NAMALWA (cell line): ENCODE data around the gene KLRG1.
A peak's percentile ranks its signal among the peaks of the same experiment; 100 is the strongest.

Source experiments
- DNase-seq: peaks from one replicate; pipeline ENCODE4 v3.0.0-alpha.2; 2015; ENCODE audit warnings: low spot score

KLRG1 gene

DNA sequence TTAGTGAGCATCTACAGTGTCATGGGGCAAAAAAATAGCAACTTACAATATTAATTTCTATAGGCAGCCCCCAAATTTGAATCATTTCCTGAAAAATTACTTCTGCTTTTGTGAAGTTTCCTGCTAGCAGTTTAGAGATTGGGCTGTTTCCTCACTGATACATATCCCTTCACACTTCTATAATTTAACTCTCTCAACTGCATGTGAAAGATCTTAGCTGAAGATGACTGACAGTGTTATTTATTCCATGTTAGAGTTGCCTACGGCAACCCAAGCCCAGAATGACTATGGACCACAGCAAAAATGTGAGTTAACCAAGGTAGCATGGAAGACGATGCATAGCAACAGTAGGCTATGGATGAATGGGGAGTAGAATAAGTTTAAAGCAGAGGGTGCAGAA is at the start of gene KLRG1:
Gene KLRG1, plus strand, starts transcription at position 134 of the 400 bp plus-strand sequence. Its CDS starts 90 bp downstream, at position 224.
- DNase-seq = no peak

DNA sequence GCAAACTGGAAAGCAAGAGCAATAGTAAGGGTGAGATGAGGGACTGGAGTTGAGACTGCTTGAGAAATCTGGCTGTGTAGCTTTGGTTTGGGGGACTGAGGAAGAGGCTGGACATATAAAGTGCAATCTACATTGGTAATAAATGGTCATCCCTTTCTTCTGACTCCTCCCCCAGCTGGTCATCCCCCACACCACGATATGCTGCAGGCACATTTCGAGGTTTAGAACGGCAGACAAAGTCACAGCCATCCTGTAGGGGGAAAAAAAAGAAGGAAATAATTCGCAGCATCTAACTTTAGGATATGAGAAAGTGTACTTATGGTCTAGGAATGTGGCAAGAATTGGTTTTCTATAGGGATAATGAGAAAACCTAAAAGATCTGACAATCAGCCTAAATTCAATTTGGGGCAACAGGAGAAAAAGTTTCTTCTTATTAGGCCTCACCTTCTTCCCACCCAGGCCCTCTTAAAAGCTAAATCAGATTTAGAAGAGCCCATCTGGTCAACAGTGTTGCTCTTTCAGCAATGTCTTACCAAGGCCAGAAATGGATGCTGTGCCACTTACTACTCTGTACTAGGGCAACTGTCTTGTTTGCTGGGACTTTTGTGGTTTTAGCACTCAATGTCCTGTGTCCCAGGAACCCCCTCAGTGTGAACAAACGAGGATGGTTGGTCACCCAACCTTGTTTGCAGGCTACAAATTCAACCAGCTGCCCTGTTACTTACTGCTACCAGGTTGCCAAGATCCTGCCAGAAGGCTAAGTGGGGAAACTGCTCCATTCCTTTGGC is 47.5 kb upstream of the KLRG1 start:
- DNase-seq = no peak

DNA sequence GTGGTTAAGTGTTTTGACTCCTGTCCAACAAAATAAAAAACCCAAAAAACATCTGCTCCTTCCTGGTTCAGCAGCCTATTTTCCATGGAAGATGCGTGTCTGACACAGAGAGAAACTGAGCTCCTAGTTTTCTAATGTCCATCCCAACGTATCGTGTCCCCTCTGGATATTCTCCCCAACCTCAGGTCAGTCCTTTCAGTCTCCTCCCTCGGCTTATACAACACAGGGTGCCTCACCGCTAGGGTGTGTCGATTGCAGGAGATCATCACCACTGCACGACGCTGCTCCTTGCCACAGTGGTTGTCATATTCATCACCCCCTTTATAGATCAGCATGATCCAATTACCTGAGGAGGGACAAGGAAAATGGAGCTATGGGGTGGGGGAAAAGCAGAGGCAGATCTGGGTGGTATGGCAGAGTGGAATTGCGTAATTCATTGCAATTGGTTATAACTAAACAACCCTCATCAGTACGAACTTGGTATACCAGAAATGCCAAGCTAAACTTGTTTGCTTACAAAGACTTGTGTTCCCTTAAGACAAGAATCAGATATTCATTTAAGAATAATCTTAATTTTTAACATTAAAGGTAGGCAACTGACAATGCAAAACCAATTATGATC is 45.7 kb upstream of the KLRG1 start:
- DNase-seq = no peak

DNA sequence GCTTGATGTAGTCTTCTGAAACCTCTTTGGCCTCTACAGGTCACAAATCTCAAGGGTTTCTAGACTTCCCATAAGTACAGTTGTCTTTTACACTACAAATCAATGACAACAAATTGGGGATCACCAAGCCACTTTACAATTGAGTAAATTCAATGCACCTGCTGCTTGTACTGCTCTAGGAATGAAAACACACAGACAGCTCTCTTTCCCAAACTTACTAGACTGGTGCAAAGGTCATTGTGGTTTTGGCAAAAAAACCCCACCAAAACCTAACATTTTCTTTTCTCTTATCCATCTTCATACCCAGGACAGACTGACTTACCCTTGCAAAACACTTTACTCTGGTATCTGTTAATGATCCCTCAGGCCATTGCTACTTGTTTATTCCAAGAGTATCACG is 42.6 kb upstream of the KLRG1 start:
- DNase-seq = no peak

DNA sequence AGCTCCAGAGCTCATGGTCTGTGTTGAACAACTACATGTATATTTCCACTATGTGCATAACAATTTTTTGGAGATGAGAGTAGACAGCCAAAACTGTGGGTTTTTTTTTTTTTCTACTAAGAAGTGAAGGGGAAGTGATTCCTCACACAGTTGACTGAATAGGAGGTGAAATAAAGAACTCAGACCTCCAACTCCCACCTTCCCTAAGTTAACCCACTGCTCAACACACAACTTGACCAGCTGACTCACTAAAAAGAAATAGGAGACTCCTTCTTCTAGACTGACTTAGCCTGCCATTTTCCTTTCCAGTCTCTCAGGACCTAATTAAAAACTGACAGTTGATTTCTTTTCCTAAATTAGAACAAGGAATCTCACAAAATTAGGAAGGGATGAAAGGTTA is 41.6 kb upstream of the KLRG1 start:
- peak; percentile 40 for DNase-seq

DNA sequence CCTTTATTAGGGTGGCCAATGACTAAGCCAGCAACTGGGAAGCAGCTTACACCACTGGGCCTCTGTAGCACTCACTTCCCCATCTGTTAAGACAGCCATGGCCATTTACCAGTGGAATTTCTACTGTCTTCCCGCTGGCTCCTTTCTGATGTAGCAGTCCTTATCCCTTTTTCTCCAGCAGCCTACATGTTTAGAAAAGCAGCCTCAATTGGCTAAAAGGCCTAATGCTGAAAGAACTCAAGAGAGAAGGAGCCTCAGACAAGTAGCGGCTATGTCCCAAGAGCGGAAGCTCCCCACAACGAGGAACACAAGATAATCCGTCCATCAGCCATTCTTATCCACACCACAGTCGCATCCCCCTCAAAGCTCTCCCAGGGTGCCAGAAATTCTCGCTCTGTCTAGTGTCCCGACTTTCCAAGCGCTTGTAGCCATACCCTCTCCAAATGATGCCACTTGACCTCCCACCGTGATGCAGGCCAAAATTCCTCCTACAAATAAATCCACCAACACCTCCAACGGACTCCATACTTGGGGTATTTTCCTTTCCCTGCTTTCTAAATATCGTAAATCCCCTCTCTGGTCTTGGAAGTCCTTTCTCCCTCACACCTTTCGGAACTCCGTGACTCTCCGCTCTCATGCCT is 40.5 kb upstream of the KLRG1 start:
- DNase-seq = peak; percentile 66

DNA sequence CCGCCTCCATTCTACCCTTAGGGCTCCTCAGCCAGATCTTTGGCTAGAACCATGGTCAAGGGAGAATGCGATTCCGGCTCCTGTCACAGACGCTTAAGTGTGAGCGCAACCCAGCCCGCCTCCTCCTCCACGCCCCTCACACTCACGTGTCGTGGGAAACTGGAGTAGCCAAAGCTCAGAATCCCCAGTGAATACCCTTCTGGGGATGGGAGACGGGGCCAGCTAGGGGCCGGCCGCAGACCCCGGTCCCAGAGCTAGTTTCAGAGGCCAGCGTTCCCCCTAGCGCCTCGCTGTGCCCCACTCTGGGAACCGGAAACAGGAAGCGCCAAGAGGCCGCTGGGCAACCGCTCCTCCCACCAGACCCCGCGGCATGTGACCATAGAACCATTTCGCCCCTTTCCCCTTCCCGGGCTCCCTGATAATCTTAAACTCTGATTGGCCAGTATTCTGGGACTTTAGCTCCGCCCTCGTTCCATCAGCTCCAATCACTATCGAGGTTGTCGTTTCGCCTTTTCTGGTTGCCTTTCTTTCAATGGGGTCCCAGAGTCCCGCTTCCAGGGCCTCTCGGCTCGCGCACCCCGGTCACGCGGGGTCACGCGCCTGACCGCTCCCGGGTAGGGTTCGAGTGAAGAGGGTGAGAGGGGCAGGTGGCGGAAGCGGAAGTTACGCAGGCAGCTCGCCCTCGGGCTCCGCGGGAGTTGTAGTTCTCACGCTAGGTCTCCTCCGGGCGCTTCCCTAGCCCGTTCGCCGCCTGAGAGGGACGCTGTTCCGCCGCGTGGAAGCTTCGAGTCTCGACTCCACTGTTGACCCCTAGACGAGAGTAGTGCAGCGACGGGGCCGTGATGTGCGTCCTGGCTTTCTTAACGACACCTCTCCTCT is 39.8 kb upstream of the KLRG1 start, which contains the start of gene M6PR:
Gene M6PR, minus strand, starts transcription at position 304 of the 879 bp plus-strand sequence. CDS start 3,241 bp downstream, outside the sequence.
- peak; percentile 100 for DNase-seq

DNA sequence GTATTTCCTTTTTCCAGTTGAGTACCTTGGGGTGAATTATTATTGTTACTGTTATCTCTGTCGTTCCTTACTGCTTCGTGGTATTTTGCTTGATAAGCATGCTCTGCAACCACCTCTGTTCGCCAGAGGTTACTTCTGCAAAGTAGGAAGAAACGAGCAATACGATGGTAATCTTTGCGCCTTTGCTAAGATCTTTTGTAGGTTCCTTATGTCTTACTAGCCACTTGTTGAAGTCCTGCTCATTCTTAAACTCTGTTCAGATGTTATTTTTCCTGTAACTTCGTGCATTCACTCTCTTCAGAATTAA is 39.2 kb upstream of the KLRG1 start:
- no peak for DNase-seq

DNA sequence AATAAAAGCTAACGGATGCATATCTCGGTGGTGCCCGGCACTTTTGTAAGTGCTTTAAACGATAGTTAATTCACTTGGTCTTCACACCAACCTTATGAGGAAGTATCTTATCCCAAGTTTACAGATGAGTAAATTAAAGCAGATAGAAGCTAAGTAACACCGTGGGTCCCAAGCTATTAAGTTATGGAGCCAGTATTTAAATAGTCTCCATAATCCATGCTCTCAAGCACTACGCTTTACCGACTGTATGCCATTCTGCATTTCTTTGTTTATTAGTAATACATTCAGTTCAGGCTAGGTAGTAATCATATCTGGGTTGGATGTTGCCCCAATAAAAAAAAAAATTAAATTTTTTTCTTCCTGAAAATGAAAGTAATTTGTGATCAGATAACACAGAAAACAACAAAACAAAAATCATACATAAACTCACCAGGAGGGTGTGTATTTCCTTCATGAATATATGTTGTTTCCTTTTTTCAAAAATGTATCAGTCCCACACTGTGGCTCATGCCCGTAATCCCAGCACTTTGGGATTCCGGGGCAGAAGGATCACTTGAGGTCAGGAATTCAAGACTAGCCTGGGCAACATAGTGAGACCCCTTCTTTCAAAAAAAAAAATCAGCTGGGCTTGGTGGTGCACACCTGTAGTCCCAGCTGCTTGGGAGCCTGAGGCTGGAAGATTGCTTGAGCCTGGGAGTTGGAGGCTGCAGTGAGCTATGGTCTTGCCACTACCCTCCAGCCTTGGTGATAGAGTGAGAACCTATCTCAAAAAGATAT is 38.5 kb upstream of the KLRG1 start:
- DNase-seq = no peak

DNA sequence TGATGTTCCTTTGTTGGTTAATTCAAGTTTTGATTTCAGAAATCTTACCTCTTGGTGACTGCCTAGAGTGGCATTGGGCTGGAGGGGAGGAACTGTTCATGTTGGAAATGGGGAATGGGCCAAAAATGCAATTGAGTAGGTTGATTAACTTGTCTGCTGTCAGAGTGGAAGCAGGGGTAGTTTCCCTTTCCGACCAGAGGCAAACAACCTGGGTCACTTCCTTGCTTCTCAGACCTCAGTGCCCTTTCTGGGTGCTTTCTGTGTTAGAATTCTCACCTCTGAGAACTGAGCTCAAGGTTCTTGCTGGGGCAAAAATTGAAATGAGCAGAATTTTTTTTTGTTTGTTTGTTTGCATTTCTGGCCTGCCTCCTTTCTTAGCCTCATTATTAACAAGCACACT is 37.6 kb upstream of the KLRG1 start:
- no peak for DNase-seq

DNA sequence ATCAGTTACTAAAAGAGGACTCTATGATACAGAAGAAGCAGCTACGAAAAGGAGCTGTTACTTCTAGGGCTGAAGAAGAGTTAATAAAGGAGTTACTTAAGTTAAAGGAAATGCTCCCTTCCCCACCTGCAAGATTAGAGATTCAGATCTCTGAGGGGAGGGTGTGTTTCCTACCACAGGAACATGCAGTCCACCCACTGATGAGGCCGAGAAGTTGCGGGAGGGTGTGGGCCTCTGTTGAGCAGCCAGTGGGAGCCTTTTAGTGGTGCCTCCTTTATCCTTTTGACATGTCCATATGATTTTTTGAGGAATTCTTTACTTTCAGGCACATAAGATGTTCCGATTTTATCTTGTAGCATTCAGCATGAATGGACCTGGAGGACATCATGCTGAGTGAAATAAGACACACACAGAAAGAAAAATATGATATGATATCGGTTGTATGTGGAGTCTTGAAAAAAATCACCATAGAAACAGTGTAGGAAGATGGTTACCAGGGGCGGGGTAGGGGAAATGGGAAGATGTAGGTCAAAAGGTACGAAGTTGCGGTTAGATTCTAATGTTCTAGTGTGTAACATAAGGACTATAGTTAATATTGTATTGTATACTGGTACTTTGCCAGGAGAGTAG is 35.5 kb upstream of the KLRG1 start:
- no peak for DNase-seq

DNA sequence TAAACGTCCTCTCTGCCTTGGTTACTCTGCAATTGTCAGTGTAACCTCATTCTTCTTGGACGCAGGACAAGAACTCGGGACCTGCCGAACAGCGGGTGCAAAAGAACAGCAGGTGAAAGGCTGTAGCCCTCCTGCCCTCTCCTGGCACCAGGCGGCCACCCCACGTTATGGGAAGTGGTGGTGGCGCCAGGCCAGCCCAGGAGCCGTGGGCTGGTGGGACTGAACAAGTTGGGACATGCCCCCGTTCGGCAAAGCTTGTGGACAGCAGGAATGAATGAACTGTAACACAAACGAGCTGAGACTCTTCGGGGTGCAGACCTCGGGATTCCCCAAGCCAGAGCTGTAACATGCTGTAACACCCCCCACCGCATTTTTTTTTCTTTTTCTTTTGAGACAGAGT is 33.3 kb upstream of the KLRG1 start:
- no peak for DNase-seq

DNA sequence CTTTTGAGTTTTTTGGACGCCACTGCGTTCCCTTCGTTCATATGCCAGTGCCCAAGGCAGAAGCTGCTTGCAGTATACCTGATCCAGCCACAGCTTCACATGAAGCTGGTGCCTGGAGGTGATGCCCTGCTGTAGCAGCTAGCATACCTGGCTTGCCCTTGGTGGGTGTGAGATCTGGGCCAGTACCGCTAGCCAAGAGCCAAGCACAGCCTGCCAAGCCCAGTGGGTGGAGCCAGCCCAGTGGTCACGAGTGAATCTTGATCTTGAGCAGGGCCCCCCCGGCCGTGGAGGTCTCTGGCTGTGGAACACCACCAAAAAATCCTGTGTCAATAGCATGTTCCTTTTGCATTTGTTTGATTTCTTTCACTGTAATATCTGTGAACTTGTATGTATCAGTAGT is 32.6 kb upstream of the KLRG1 start:
- DNase-seq = no peak

DNA sequence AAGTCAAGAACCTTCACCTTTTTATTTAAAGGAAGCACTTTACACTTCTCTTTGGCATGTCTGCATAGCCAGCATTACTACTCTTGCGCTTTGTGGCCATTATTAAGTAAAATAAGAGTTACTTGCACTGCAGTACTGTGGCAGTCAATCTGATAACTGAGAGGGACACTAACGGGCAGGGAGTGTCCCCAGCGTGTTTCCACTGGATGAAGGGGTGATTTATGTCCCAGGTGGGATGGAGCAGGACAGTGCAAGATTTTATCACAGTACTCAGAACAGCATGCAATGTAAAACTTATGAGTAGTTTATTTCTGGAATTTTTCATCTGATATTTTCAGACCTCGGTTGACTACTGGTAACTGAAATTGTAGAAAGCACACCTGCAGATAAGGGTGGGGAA is 31.8 kb upstream of the KLRG1 start:
- no peak for DNase-seq

DNA sequence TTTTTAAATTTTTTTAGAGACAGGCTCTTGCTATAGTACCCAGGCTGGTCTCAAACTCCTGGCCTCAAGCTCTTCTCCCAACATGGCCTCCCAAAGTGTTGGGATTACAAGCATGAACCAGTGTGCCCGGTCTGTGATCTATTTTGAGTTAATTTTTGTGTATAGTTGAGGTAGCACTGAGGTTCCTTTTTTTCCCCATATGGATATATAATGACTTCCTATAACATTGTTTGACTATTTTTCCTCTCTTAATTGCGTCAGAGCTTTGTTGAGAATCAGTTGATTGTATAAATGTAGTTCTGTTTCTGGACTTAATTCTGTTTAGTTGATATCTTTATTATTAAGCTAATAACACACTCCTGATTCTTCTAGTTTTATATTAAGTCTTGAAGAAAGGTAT is 31.3 kb upstream of the KLRG1 start:
- no peak for DNase-seq

DNA sequence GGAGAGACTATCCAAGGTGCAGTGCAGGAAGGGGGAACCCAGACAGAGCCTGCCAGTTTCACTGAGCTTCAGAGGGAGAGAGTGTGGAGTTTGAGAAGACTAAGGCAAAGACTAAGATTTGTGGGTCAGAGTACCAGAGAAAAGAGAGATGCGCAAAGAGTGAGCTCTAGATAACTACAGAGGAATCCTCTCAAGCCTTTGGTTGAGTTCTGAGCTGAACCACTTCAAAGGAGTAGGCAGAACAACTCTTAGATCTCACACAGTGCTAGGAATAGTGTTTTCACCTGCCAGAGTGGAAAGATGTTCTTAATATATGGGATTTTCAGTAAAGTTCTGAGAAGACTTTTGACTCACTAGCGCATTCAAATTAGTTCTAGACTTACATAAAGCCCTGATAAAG is 29.2 kb upstream of the KLRG1 start:
- no peak for DNase-seq

DNA sequence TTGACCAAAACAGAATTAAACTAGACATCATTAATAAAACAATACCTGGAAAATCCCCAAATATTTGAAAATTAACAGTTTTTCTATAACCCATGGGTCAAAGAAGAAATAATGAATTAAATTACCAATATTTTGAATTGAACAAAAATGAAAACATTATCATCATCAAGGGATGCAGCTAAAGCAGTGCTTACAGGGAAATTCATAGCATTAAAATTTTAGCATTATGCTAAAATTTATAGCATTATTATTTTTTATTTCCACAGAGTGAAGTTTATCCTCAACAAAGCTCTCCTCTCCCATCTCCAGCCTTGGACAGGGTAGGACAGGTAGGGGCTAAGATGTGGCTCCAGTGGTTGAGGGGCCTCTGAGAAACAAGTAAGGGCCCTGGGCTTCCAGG is 20.6 kb upstream of the KLRG1 start:
- DNase-seq = no peak

DNA sequence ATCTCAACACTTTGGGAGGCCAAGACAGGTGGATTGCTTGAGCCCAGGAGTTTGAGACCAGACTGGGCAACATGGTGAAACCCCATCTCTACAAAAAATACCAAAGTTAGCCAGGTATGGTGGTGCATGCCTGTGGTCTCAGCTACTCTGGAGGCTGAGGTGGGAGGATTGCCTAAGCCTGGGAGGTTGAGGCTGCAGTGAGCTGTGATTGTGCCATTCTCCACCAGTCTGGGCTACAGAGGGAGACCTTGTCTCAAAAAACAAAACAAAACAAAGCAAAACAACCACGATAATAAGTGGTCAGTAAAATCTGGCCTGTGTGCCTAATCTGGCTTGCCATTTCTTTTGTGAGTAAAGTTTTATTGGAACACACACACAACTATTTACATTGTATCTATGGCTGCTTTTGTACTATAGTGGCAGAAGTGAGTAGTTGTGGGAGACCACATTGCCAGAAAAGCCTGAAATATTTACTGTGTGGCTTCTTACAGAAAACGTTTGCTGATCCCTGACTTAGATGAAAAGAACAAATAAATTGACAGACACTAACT is 19.4 kb upstream of the KLRG1 start:
- DNase-seq = no peak

DNA sequence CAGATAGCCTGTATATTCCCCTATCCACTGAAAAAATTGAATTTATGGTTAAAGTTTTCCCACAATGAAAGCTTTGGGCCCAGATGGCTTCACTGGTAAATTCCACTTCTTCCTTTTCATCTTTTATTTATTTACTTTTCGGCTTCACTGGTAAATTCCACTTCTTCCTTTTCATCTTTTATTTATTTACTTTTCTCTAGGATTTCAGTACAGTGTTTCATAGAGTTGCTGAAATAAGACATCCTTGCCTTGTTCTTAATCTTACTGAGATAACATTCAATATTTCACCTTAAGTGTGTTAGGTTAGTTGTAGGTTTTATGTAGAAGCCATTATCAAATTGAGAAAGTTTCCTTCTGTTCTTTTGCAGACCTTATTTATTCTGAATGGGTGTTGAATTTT is 18.9 kb upstream of the KLRG1 start:
- no peak for DNase-seq

DNA sequence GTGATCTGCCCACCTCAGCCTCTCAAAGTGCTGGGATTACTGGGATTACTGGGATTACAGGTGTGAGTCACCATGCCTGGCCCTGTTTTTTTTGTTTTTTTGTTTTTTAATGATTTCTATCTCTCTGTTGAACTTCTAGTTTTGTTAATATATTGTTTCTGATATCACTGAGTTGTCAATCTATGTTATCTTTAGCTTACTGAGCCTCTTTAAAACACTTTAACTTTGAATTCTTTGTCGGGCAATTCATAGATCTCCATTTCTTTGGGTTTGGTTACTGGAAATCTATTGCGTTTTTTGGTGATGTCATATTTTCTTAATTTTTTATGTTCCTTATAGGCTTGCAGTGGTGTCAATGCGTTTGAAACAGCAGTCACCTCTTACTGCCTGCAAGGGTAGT is 9.2 kb upstream of the KLRG1 start:
- DNase-seq = no peak

DNA sequence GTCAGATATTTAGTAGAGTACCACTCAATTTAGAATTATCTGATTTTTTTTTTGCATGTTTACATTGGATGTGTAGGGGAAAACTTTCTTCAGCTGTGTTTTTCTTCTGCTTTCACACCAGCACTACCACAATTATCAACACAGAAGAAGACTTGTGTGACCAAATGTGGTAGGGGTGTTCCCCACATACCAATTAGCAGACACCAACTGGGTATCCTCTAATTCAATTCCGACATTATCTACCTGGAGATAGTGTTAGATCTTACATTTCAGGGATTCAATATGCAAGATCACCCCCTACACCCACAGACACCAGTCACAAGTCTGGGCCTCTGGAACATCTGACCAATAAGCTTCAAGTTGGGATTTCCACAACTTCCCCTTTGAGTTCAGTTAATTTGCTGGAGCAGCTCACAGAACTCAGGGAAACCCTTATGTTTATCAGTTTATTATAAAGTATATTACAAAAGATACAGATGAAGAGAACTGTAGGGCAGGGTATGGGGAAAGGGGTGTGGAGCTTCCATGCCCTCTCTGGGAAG is 4.1 kb upstream of the KLRG1 start:
- no peak for DNase-seq
